ENCODE results near the gene KTN1.

The KTN1 gene

DNA sequence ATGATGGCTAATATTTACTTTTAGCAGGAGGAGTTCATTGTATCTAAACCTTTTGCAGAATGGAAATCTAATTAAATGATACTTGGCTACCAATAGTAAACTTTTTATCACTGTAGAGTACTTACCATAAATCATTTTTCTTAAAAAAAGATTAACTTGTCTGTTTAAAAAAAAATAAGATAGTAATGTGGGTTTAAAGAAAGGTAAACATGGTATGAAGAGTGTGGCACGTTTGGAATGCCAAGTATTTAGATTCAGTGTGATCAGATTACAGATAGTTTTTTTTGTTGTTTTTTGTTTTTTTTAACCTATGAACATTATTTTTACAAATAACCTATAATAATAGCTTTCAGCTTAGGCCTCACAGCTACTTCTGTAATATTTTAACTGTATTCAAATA lies 25.8 kb downstream of the KTN1 start:
- DNase-seq (ENCODE audit: low read depth), result no peak
- H3K4me3 ChIP-seq (replicated peaks; ENCODE audit: low read depth, low read length), result no peak overlapping the region
- TF ChIP-seq, protein P1, sequence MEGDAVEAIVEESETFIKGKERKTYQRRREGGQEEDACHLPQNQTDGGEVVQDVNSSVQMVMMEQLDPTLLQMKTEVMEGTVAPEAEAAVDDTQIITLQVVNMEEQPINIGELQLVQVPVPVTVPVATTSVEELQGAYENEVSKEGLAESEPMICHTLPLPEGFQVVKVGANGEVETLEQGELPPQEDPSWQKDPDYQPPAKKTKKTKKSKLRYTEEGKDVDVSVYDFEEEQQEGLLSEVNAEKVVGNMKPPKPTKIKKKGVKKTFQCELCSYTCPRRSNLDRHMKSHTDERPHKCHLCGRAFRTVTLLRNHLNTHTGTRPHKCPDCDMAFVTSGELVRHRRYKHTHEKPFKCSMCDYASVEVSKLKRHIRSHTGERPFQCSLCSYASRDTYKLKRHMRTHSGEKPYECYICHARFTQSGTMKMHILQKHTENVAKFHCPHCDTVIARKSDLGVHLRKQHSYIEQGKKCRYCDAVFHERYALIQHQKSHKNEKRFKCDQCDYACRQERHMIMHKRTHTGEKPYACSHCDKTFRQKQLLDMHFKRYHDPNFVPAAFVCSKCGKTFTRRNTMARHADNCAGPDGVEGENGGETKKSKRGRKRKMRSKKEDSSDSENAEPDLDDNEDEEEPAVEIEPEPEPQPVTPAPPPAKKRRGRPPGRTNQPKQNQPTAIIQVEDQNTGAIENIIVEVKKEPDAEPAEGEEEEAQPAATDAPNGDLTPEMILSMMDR (IDR thresholded peaks at IDR 0.05; ENCODE audit: low read length, missing control alignments), result no peak

DNA sequence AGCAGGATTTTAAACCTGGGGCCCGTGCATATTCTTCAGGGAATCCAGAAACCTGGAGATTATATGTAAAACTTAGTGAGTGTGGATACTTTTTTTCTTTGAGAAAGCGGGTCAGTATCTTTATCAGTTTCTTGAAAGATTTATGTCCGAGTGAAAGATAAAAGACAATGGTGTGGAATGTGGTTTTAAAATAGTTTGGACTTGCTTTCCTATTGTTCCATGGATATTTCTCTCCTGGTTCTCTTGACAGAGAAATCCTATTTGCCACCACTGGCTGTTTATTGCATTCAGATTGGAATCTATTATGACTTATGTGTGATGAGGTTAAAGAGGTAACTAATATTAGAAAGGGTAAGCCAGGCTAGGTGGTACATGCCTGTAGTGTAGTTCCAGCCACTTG lies 27.4 kb downstream of the KTN1 start:
- peak; percentile 31 for DNase-seq (ENCODE audit: low read depth)
- TF ChIP-seq, protein P1 (IDR thresholded peaks at IDR 0.05; ENCODE audit: low read length, missing control alignments), result no peak
- no peak overlapping the region for H3K4me3 ChIP-seq (replicated peaks; ENCODE audit: low read depth, low read length)

DNA sequence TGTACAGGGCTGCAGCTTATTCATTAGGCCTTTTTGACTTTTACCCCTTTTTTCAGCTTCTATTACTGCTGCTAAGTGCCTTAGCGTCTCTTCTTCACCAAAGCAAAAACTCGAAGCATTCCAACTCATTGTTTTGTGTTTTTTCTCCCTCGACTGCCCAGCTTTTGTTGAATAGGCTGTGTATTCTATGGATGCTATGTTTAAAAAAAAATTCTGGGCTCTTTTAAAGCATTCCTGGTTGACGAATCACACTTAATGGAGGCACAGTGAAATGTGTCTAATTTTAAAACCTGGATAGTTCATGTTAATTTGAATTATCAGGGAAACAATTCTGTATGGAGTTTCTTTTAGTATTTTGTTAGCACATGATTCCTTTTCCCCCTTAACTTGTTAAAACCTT lies 29.7 kb downstream of the KTN1 start:
- TF ChIP-seq, protein P1 (IDR thresholded peaks at IDR 0.05; ENCODE audit: low read length, missing control alignments), result no peak
- DNase-seq (ENCODE audit: low read depth), result peak; percentile 65
- no peak overlapping the region for H3K4me3 ChIP-seq (replicated peaks; ENCODE audit: low read depth, low read length)

DNA sequence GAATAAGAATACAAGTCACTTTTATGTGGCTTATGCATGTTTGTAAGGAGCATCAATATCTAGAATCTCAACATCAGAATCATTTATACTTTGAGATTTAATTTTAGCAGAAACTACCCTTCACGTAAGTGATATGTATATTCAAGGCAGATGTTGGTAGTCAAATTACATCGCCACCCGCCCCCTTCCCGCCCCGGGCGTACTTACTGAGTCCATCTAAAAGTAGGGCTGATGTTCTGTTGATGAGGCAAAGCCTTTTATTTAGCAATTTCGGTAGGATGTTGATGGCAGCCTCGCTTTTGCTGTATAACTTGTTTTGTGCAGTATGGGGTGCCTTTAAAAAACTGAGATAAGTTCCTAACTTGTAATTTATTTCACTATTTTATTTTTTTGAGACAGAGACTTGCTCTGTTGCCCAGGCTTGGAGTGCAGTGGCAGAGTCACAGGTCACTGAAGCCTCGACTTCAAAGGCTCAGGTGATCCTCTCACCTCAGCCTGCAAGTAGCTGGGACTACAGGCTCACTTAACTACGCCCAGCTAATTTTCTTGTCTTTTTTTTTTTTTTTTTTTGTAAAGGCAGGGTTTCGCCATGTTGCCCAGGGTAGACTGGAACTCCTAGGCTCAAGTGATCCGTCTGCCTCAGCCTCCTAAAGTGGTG lies 30.8 kb downstream of the KTN1 start:
- H3K4me3 ChIP-seq (replicated peaks; ENCODE audit: low read depth, low read length), result no peak overlapping the region
- DNase-seq (ENCODE audit: low read depth), result no peak

DNA sequence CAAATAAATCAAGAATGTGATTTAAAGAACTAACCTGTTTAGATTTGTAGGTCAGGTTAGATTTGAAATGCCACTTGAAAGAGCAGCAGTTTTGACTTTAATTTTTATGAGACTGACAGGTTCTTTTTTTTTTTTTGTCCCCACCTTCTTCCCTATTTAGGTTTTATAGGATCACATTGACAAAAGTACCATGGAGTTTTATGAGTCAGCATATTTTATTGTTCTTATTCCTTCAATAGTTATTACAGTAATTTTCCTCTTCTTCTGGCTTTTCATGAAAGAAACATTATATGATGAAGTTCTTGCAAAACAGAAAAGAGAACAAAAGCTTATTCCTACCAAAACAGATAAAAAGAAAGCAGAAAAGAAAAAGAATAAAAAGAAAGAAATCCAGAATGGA lies 31.9 kb downstream of the KTN1 start:
- DNase-seq (ENCODE audit: low read depth), result no peak
- TF ChIP-seq, protein P1 (IDR thresholded peaks at IDR 0.05; ENCODE audit: low read length, missing control alignments), result no peak
- no peak overlapping the region for H3K4me3 ChIP-seq (replicated peaks; ENCODE audit: low read depth, low read length)

More for the DNA sequence above, 30.8 kb downstream of the KTN1 start:
- TF ChIP-seq, protein P1 (IDR thresholded peaks at IDR 0.05; ENCODE audit: low read length, missing control alignments), result no peak

DNA sequence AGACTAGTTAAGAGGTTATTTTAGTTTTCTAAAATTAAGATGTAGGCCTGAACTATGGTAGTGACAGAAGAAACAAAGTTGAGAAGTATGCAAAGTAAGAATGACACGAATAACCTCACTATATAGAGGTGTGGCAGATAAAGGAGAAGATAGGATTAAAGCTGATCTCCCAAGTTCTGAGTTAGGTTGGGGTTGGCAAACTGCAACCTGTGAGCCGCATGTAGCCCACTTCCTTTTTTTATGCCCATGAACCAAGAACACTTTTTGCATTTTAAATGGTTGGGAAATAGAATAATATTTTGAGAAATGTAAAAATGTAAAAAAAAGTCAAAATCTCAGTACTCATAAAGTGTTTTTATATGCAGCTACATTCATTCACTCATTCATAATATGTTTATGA lies 34.3 kb downstream of the KTN1 start:
- DNase-seq (ENCODE audit: low read depth), result no peak
- no peak overlapping the region for H3K4me3 ChIP-seq (replicated peaks; ENCODE audit: low read depth, low read length)
- TF ChIP-seq, protein P1 (IDR thresholded peaks at IDR 0.05; ENCODE audit: low read length, missing control alignments), result no peak

DNA sequence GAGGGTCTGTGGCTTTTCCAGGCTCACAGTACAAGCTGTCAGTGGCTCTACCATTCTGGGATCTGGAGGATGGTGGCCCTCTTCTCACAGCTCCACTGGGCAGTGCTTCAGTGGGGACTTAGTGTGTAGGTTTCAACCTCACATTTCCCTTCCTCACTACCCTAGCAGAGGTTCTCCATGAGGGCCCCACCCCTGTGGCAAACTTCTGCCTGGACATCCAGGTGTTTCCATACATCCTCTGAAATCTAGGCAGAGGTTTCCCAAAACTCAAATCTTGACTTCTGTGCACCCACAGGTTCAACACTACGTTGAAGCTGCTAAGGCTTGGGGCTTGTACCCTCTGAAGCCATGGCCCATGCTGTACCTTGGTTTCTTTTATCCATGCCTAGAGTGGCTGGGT lies 40.3 kb downstream of the KTN1 start:
- TF ChIP-seq, protein P1 (IDR thresholded peaks at IDR 0.05; ENCODE audit: low read length, missing control alignments), result no peak
- DNase-seq (ENCODE audit: low read depth), result no peak

More for the DNA sequence above, 40.3 kb downstream of the KTN1 start:
- H3K4me3 ChIP-seq (replicated peaks; ENCODE audit: low read depth, low read length), result no peak overlapping the region

Measured in fibroblast of pulmonary artery (primary cell).